Daoy (cell line): ENCODE measurements around the gene SLC35B1. TPM values are rescaled to one million over a fixed set of nuclear protein-coding genes. Genes with fewer than 3 reads are reported as not detected.
A peak's percentile ranks its signal among the peaks of the same experiment; 100 is the strongest.
"Not testable (repeated sequence)": the region's sequence is repeated elsewhere in the genome, so short reads cannot be mapped to it uniquely, and the experiment has no call there.

Source experiments
- DNase-seq: peaks from one replicate; pipeline ENCODE4 v3.0.0-alpha.2; 2015; ENCODE audit warnings: low read depth
- total RNA-seq: library from RNA; depleted of rRNA; stranded (reverse); fragments of >200 nt; shearing (Covaris generic); gene quantifications from 2 replicates; pipeline ENCODE4 v1.2.3, GENCODE V29; 2014

SLC35B1 gene
- total RNA-seq, 1 experiment from 2014 or later, result 58.1 TPM

DNA sequence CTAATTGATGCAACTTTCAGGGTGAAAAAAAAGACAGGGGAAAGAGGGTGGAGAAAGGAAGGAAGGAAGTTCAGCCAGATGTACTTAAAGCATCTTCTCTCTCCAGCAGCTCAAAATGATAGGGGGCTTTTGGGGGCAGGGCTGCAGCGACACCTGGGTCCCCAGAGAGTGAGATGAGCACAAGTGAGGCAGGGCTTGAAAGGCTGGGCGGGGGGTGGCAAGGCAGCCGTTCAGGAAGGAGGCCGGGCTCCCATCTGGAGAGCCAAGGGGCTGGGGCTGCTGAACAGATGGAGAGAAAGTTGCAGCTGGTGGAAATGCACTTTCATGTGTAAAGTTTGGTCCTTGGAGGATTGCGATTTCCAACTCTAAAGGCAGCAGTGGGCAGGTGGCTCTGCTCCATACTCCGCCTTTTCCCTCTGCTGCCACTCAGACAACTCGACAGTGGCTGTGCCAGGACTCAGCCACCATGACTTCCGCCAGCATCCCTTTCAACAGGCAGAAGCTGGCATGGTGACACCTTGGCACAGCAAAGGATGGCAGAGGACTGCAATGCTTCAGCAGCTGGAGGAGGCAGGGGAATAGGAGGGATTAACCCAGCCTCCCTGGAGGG lies 7.7 kb downstream of the SLC35B1 start:
- DNase-seq, result no peak

DNA sequence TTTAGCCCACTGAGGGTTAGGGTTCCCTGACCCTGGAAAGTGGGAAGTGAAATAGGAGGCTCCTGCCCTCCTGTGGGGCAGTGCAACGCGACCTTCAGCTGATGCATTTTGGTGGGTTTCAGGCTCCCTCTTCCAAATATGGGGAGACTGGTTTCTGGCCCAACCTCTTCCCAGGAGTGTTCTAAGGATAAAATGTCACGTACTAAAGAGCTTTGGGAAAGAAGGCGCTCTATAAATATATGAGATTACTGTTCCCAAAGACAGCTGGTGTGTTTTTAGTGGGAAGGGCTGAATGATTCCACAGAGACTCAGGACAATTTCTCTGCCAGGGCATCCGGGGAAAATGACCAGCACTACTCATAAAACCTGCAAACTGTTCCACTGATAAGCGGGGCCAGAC lies 9.8 kb downstream of the SLC35B1 start:
- DNase-seq, result no peak

DNA sequence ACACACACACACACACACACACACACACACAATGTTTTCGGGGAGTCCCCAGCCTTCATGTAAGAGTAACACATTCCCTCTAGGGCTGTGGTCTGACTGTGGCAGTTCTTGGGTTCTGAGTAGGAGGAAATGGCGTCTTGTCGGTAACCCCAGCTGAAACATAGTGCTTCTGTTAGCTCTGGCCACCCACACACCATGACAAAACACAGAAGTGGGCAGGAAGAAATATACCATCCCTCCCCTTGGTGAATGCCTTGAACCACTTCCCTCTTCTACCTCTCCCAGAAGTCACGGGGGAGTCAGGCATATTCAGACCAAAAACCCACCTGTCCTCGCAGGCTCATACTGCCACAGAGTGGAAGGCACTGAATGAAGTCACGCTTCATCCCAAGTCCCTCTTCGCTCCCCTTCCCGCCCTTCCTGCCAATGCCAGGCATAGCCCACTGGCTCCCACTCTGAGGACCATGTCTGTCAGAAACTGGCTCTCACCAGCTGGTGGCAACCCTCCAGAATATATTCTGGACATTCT lies 11.5 kb downstream of the SLC35B1 start:
- DNase-seq, result no peak

DNA sequence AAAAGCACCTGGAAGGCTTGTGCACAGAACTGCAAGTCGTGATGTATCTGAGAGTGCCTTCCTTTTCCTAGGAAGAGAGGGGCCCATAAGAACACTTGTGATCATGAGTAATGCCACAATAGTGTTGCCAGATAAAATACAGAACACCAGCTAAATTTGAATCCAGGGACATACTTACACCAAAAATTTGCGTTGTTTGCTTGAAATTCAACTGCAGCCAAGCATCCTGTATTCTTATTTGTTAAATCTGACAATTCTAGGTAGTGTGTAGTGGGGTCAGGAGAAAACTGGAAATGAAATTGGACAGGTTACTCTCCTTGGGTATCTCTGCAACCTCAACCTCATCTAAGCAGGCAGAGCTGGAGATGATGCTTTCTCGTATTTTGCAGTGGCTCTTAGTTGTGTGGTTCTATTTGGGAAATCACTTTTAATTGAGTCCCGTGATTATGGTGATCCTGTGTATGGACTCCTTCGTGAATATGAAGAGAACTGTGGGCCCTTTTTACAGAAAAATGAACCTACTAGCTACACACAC lies 12.0 kb downstream of the SLC35B1 start:
- no peak for DNase-seq

DNA sequence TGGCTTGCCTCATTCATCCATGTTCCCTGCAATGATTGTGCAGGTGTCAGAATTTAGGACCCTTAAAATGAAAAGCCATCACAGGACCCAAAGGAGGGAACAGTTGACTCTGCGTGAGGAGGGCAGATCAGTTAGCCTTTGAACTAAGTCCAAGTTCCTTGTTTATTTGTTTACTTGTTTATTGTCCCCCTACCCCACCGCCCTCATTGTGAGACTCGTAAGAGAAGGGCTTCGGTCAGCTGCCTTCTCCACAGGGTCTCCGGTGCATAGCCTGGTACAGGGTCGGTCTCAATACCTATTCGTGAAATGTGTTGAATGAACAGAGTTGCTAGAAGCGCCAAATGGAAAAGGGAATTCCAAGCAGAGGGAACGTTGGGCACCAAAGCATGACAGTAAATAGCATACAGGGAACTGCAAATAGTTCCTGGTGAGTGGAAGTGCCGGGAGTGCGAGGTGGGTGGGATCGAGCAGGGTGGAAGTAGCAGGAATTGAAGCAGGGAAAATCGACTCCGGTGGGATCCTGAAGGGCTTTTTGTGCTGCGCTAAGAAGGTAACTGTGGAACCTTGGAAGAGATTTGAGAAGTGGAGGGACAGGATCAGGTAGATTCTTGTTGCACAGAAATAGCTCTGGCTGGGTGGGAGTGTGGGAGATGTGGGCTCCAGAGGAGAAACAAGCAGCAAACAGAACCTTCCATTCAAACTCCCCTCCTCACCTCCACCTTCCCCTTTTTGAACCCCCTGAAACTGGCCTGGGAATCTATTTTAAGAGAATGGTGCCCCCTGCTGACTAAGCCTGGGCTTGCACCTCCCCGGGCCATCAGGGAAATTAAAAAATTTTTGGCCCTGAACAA lies 12.7 kb downstream of the SLC35B1 start:
- DNase-seq, result peak; percentile 13

DNA sequence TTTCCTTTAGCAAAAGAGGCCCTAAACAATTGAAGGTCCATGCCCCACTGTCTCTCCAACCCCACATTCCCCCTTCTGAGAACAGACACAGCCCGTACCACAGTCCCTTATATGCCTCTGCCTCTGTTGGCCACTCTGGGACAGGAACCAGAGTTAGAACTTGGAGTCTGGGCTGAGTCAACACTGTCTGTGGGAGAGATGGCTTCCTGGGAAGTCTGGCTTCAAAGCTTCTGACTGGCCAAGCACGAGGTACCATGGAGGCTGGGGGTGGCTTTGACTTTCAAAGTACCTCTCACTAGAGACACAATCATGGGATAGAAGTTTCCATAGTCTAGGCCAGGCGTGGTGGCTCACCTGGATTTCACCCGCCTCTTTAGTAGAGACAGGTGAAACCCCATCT lies 15.0 kb downstream of the SLC35B1 start:
- DNase-seq, result no peak

DNA sequence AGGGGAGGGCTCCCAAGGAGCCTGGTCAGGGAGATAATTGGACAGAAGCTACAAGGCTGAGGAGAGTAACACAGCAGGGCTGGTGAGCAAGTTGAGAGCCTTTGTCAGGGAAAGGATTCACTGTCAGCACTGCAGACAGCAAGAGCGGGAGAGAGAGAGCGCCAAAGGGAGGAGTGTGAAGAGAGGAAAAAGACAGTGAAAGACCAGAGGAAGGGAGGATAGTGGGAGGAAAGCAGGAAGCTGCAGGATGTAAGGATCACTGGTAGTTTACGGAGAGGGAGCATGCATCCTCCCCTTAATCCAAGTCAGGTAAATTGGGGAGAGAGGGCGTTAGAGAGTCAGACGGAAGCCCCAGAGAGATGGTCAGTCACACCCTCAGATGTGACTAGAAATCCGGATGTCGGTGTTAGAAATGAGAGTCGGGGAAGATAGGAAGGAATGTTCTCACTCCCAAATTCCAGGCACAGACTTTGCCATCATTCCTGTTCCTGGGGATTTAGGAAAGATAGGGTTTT lies 16.0 kb downstream of the SLC35B1 start:
- DNase-seq, result no peak

DNA sequence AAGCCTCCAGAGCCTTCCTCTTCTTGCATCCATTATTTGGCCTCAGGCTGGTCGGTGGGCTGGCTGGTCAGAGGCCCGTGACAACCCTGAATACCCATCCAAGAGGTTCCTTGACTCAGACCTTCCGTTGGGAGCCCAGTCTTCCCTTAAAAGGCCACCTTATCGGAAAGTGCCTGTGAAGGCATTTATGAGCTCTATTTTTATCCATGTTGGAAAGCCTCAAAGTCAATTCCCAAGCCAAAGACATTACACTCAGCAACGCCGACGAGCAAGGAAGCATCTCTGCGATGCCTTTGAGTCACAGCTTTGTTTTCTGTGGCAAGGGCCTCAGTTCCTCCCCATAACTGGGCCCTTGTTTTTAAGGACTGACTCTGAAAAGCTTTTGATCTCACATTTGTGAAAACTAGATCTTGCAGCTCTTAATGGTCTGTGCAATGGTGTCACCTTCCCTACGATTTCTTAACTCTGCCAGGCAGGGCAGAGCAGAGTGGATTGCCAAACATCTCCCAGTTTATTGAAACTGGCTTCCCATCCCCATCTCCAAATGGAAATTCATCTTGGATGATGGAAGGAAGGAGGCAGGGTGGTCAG lies 16.6 kb downstream of the SLC35B1 start:
- no peak for DNase-seq

DNA sequence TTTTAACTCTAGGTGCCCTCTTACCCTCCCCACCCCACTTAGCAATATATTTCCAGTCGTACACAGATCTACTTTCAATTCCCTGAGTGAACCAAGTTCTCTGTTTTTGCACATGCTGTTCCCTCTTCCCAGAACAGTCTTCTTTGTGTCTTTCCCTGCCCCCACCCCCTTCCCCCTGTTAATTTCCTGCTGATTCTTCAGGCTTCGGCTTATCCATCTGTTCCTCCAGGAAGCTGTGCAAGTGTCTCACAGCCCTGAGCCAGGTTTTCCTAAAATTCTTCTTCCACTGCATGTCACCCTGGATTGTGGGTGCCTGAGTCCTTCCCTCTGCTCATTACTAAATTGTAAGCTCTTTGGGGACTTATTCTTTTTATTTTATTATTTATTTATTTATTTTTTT lies 17.5 kb downstream of the SLC35B1 start:
- no peak for DNase-seq

DNA sequence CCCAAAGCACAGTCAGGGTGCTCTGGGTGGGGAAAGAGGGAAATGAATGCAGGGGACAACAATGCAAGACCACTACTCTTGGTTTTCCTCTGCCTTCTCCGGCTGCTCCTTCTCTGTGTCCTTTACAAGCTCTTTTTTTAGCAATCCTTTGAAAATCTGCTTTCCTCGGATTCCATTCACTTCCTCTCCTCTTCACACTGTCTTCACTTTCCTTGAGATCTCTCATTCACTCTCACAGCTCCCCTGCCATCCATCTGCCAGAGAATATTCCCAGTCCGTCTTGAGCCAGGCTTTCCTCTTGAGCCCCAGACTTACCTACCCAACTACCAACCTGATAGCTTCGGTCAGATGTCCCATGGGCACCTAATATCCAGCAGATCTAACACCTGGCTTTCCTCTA lies 18.9 kb downstream of the SLC35B1 start:
- no peak for DNase-seq

DNA sequence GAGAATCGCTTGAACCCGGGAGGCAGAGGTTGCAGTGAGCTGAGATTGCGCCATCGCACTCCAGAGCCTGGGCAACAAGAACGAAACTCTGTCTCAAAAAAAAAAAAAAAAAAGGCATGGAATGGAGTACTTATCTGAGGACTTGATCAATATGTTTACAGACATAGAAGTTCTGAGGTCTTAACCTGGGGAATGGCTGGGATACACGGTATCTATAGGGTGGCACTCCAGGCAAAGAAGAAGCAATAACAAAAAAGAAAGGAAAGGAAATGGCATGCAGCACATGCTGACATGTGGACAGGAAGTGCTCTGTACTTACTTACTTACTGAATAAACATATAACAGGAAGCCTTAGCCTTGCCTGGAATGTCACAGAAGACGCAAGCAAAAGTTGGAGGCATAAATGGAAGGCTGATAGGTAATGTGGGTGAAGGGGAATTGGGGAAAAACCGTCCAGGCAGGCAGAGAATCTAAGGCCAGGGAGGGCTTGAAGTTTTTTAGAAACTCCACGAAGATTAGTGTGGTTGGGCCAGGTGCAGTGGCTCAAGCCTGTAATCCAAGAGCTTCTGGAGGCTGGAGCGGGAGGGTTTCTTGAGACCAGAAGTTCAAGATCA lies 19.8 kb downstream of the SLC35B1 start:
- peak; percentile 30 for DNase-seq

DNA sequence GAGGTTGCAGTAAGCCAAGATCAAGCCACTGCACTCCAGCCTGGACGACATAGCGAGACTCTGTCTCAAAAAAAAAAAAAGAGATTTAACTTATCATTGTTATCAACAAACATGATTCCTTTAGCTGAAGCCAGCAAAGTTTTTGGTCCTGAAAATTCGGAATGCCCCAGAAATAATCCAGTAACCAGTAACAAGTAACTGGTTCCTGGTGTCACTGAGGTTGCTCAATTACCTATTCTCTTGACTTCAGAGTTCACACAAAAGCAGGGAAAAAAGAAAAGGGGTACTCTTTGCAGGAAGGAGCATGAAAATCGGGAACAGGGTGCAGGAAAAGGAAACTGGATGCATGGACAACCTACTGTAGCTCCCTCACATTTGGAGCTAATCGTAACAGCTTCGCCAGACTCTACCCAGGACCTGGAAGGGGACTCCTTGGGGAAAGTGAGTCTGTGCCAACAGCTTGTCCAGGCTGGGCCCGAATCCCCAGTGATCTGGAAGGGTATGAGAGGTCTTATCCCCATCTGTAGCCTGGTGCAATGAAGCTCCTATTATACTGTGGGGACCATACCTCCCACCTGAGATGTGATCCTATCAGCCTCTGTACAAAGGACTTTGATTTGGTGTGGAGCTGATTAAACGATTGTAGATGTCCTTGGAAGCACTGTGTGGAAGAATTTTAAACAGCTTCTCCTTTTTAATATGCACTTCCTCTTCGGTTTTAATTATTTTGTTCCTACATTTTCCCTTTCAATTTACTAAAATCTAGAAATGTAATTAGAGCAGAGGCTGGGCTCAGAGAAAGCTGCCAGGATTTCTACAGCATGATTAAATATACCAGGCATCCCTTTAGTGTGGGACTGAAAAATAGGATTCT lies 26.4 kb downstream of the SLC35B1 start:
- DNase-seq, result no peak

DNA sequence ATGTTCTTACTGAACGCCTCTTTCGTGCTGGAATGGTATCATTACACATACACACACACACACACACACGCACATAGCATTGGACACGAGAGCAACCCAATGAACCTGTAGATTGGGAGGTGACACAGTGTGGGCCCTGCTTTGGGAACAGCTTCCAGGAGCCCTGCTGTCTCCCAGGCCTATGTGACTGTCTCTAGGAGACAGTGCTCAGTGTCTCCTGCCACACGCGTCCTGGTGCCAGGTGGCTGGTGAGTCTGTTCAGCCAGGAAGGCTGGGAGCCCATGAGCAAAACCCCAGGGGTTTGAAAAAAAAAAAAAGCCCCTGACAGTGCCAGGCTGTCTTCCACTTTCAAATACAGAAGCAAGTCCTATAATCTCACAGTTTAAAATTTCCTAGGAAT lies 27.4 kb downstream of the SLC35B1 start:
- DNase-seq, result no peak

DNA sequence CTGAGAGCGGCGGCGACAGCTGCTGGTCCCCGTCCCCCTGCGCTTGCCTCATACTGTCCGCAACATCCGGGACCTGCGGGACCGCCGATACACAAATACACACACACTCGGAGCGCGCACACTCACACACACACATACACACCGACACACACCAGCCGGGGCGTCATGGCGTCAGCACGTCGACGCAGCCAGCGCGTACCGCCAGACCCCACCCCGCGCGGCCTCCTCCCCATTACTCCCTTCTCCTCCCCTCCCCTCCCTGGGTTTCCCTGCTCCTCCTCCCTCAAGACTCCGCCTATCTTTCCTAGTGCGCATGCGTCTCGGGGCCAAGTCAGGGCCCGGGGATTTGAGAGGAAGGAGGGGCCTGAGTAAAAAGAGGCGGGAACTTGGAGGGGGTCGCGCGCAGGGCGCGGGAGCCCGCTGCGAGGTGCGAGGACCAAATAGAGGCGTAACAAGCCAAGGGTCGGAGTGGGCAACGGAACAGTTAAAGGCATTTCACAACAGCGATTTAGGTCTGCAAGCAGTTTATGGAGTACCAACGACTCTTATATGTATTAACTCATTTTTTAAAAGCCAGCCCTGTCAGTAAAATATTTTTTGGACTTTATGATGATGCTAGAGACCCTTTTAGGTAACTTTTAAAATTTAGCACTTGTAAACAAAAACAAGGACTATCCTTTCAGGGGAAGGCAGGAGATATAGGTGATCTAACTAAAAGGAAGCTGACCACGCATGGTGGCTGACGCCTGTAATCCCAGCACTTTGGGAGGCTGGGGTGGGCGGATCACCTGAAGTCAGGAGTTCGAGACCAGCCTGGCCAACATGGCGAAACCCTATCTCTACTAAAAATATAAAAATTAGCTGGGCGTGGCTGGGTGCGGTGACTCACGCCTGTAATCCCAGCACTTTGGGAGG lies 29.6 kb downstream of the SLC35B1 start, which contains the start of gene SPOP:
TSS of gene SPOP (minus strand) at position 165 of the 915 bp plus-strand sequence. CDS start 55,287 bp downstream, outside the sequence.
- peak; percentile 98 for DNase-seq

DNA sequence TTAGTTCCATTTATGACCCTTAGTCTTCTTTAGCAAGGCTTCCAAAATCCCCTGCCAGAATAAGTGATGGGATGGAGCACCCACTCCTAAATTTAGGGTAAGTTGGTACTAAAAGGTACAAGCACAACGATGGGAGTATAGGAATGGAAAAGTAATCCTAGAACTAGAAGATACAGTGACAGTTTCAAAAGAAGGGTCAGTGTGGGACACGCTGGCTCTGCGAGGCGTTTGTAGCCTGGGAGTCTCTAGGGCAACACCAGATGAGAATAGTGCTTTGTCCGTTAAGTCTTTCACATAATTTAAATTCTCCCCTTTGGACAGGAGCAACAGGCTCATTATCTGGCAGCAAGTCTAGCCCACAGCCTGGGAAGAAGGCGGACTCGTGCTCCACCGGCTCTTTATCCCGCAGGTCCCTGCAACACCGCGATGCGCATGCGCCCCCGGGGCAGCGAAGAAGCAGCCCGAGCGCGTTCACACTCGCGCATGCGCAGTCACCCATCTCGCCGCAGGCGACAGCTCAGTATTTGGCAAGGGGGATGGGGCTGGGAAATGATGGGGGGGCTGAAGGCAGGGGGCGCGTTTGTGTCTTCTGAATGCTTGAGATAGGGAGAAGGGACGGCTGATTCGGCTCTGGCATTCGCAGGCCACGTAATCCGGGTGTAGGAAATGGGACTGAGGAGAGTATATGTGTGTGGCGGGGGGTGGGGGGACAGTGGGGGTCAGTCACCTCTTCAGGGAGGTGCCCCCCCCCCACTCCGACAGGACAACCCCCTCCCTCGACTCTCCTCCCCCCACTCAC lies 30.4 kb downstream of the SLC35B1 start:
- DNase-seq, result peak; percentile 94

DNA sequence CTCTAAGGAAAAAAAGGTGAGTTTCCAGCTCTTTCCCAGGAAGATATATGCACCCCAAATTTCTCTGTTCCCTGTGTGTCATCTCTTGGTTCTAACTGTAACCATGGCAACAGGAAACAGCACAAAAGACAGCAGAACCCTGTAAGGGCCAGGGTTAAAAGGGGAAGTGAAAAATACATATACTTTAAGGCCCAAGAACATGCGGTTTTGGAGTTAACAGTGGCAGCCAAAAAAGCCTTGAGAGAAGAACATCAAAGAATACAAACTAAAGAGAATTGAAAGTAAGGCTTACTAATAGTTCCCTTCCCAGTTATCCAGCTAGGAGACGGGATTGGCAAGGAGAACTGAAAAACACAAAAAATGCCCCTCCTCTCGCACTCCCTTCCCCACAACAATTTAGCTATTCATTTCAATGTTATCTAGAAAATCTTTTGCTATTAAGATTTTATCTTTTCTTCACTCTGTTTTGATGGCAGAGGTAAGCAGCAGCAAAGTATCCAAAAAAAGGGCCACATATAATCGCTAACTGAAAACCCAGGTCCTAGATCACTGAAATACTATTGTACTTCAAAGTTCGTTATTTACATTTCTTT lies 31.4 kb downstream of the SLC35B1 start:
- peak; percentile 4 for DNase-seq

DNA sequence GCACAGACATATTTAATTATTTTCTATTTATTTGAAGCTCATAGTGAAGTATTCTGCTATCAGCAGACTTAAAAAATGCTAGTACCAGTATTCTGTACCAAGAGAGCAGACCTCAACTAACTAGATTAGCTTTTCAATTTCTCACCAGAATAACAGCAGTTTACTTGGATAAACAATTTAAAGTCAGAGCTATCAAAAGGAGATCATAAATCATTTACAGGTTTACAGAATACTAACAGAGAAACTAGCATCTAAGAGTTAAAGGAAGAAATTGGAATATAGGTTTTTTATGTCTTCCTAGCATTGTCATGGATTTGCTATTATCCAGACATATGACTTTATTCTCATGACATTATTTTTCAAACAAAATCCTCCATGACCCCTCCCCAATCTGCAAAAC lies 33.3 kb downstream of the SLC35B1 start:
- no peak for DNase-seq

DNA sequence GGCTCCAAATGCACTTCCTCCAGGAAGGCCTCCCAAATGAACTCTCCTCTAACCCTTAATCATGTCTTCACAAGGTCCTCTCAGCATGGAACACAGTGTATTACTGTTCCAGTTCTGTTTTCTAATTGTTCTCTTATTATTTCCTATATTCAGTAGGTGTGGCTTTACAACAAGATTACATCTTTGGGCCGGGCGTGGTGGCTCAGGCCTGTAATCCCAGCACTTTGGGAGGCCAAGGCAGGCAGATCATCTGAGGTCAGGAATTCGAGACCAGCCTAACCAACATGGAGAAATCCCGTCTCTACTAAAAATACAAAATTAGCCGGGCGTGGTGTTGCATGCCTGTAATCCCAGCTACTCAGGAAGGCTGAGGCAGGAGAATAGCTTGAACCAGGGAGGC lies 34.1 kb downstream of the SLC35B1 start:
- not testable (repeated sequence) for DNase-seq
